GM12878 (cell line): Measurements from ENCODE around the gene NUDT16L1. TPM values are rescaled to one million over a fixed set of nuclear protein-coding genes. Genes with fewer than 3 reads are reported as not detected.

Experiments used
- CHD1 ChIP-seq: IDR thresholded peaks from 2 replicates; pipeline ENCODE4 v1.6.1; 2012; ENCODE audit warnings: low read depth, low read length, improper control_type of control experiment
- CHD2 ChIP-seq: IDR thresholded peaks from 2 replicates; pipeline ENCODE4 v1.6.1; 2011; ENCODE audit warnings: low read depth, low read length, improper control_type of control experiment, borderline replicate concordance
- MYB ChIP-seq: fragments of 150-350 bp; IDR thresholded peaks from 2 replicates; pipeline ENCODE4 v1.6.1; 2014; ENCODE audit warnings: mild to moderate bottlenecking, low read depth, low read length, borderline replicate concordance
- NR2F1 ChIP-seq: fragments of 450-650 bp; conservative IDR thresholded peaks from 2 replicates; pipeline ENCODE4 v1.6.1; 2017; ENCODE audit warnings: mild to moderate bottlenecking
- STAT3 ChIP-seq: IDR thresholded peaks from 2 replicates; pipeline ENCODE4 v1.6.1; 2011; ENCODE audit warnings: low read depth, low read length, improper control_type of control experiment
- TCF7 ChIP-seq: IDR thresholded peaks from 2 replicates; pipeline ENCODE4 v1.6.1; 2014; ENCODE audit warnings: antibody characterized with exemption, borderline replicate concordance
- ZSCAN29 ChIP-seq: fragments of 450-650 bp; IDR thresholded peaks from 2 replicates; pipeline ENCODE4 v1.6.1; 2017; ENCODE audit warnings: mild to moderate bottlenecking, moderate library complexity
- polyA plus RNA-seq, 11 experiments: library from polyadenylated mRNA; depleted of rRNA in 4 of 11; unstranded in 6 of 11; stranded (reverse) in 5 of 11; fragments of >200 nt; fragmentation: Nextera tagmentation in 4 of 11; fragmentation: Illumina TruSeq in 1 of 11; extraction: Ambion mirVana in 4 of 11; extraction: Trizol in 1 of 11; gene quantifications; 1 replicate in 1 of 11; 2 replicates in 10 of 11; pipeline versions ENCODE4 v1.2.1 to v1.2.3, GENCODE V29; 2011 to 2016; ENCODE audit warnings: inconsistent platforms in 2 of 11, missing spikeins in 2 of 11, low read depth in 1 of 11
- total RNA-seq, 4 experiments: library from RNA; depleted of rRNA in 3 of 4; stranded (reverse); fragments of >200 nt in 3 of 4; fragmentation: Illumina TruSeq in 1 of 4; extraction: Trizol in 1 of 4; gene quantifications; 2 replicates each; pipeline versions ENCODE4 v1.2.1 to v1.2.3, GENCODE V29; 2013 to 2021
- TF ChIP-seq, protein P1 (sequence below): fragments of 450-650 bp; IDR thresholded peaks from 2 replicates; pipeline ENCODE4 v1.6.1; 2016; ENCODE audit warnings: mild to moderate bottlenecking, moderate library complexity, borderline replicate concordance
- TF ChIP-seq, protein P2 (sequence below): IDR thresholded peaks from 2 replicates; pipeline ENCODE4 v1.6.1; 2012; ENCODE audit warnings: improper control_type of control experiment, low read depth, low read length; ENCODE audit not compliant: insufficient replicate concordance
- TF ChIP-seq, protein P3 (sequence below): fragments of 450-650 bp; IDR thresholded peaks from 2 replicates; pipeline ENCODE4 v1.6.1; 2017; ENCODE audit warnings: borderline replicate concordance
- TF ChIP-seq, protein P4 (sequence below): fragments of 450-650 bp; IDR thresholded peaks from 2 replicates; pipeline ENCODE4 v1.6.1; 2017; ENCODE audit warnings: mild to moderate bottlenecking, moderate library complexity
- TF ChIP-seq, protein P5 (sequence below): fragments of 450-650 bp; IDR thresholded peaks from 2 replicates; pipeline ENCODE4 v1.6.1; 2017; ENCODE audit warnings: mild to moderate bottlenecking

The NUDT16L1 gene
- total and polyA plus RNA-seq, 10 of the 15 experiments (the other 5 are each of a cell fraction or from before 2014, with no cell fraction given) = 1.4 to 77.7 (median 28.9) TPM

DNA sequence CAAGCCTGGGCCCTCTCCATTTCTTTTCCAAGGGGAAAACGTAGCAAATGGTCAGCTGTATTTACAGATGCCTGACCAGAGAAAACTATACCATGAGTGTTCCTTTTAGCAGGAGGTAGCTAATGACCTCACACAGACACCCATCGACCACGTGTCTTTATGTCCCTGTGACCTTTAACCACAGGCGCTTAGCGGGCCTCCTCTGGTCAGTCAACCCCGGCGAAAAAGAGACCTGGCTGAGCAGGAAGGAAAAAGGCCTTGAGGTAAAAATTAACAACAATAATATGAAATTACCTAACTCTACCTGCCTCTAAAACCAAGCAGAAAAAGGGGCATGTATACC is 9.1 kb downstream of the NUDT16L1 start (continued):
- TF ChIP-seq, protein P1, sequence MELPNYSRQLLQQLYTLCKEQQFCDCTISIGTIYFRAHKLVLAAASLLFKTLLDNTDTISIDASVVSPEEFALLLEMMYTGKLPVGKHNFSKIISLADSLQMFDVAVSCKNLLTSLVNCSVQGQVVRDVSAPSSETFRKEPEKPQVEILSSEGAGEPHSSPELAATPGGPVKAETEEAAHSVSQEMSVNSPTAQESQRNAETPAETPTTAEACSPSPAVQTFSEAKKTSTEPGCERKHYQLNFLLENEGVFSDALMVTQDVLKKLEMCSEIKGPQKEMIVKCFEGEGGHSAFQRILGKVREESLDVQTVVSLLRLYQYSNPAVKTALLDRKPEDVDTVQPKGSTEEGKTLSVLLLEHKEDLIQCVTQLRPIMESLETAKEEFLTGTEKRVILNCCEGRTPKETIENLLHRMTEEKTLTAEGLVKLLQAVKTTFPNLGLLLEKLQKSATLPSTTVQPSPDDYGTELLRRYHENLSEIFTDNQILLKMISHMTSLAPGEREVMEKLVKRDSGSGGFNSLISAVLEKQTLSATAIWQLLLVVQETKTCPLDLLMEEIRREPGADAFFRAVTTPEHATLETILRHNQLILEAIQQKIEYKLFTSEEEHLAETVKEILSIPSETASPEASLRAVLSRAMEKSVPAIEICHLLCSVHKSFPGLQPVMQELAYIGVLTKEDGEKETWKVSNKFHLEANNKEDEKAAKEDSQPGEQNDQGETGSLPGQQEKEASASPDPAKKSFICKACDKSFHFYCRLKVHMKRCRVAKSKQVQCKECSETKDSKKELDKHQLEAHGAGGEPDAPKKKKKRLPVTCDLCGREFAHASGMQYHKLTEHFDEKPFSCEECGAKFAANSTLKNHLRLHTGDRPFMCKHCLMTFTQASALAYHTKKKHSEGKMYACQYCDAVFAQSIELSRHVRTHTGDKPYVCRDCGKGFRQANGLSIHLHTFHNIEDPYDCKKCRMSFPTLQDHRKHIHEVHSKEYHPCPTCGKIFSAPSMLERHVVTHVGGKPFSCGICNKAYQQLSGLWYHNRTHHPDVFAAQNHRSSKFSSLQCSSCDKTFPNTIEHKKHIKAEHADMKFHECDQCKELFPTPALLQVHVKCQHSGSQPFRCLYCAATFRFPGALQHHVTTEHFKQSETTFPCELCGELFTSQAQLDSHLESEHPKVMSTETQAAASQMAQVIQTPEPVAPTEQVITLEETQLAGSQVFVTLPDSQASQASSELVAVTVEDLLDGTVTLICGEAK = no peak
- no peak for TF ChIP-seq CHD2
- TF ChIP-seq, protein P2, sequence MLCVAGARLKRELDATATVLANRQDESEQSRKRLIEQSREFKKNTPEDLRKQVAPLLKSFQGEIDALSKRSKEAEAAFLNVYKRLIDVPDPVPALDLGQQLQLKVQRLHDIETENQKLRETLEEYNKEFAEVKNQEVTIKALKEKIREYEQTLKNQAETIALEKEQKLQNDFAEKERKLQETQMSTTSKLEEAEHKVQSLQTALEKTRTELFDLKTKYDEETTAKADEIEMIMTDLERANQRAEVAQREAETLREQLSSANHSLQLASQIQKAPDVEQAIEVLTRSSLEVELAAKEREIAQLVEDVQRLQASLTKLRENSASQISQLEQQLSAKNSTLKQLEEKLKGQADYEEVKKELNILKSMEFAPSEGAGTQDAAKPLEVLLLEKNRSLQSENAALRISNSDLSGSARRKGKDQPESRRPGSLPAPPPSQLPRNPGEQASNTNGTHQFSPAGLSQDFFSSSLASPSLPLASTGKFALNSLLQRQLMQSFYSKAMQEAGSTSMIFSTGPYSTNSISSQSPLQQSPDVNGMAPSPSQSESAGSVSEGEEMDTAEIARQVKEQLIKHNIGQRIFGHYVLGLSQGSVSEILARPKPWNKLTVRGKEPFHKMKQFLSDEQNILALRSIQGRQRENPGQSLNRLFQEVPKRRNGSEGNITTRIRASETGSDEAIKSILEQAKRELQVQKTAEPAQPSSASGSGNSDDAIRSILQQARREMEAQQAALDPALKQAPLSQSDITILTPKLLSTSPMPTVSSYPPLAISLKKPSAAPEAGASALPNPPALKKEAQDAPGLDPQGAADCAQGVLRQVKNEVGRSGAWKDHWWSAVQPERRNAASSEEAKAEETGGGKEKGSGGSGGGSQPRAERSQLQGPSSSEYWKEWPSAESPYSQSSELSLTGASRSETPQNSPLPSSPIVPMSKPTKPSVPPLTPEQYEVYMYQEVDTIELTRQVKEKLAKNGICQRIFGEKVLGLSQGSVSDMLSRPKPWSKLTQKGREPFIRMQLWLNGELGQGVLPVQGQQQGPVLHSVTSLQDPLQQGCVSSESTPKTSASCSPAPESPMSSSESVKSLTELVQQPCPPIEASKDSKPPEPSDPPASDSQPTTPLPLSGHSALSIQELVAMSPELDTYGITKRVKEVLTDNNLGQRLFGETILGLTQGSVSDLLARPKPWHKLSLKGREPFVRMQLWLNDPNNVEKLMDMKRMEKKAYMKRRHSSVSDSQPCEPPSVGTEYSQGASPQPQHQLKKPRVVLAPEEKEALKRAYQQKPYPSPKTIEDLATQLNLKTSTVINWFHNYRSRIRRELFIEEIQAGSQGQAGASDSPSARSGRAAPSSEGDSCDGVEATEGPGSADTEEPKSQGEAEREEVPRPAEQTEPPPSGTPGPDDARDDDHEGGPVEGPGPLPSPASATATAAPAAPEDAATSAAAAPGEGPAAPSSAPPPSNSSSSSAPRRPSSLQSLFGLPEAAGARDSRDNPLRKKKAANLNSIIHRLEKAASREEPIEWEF = no peak
- TF ChIP-seq MYB = no peak
- TF ChIP-seq CHD1 = no peak
- TF ChIP-seq, protein P3, sequence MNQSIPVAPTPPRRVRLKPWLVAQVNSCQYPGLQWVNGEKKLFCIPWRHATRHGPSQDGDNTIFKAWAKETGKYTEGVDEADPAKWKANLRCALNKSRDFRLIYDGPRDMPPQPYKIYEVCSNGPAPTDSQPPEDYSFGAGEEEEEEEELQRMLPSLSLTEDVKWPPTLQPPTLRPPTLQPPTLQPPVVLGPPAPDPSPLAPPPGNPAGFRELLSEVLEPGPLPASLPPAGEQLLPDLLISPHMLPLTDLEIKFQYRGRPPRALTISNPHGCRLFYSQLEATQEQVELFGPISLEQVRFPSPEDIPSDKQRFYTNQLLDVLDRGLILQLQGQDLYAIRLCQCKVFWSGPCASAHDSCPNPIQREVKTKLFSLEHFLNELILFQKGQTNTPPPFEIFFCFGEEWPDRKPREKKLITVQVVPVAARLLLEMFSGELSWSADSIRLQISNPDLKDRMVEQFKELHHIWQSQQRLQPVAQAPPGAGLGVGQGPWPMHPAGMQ = no peak
- TF ChIP-seq ZSCAN29 = no peak
- peak; percentile 64 for TF ChIP-seq NR2F1
- TF ChIP-seq, protein P4, sequence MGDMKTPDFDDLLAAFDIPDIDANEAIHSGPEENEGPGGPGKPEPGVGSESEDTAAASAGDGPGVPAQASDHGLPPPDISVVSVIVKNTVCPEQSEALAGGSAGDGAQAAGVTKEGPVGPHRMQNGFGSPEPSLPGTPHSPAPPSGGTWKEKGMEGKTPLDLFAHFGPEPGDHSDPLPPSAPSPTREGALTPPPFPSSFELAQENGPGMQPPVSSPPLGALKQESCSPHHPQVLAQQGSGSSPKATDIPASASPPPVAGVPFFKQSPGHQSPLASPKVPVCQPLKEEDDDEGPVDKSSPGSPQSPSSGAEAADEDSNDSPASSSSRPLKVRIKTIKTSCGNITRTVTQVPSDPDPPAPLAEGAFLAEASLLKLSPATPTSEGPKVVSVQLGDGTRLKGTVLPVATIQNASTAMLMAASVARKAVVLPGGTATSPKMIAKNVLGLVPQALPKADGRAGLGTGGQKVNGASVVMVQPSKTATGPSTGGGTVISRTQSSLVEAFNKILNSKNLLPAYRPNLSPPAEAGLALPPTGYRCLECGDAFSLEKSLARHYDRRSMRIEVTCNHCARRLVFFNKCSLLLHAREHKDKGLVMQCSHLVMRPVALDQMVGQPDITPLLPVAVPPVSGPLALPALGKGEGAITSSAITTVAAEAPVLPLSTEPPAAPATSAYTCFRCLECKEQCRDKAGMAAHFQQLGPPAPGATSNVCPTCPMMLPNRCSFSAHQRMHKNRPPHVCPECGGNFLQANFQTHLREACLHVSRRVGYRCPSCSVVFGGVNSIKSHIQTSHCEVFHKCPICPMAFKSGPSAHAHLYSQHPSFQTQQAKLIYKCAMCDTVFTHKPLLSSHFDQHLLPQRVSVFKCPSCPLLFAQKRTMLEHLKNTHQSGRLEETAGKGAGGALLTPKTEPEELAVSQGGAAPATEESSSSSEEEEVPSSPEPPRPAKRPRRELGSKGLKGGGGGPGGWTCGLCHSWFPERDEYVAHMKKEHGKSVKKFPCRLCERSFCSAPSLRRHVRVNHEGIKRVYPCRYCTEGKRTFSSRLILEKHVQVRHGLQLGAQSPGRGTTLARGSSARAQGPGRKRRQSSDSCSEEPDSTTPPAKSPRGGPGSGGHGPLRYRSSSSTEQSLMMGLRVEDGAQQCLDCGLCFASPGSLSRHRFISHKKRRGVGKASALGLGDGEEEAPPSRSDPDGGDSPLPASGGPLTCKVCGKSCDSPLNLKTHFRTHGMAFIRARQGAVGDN = no peak
- TF ChIP-seq TCF7 = no peak
- no peak for TF ChIP-seq STAT3
- TF ChIP-seq, protein P5, sequence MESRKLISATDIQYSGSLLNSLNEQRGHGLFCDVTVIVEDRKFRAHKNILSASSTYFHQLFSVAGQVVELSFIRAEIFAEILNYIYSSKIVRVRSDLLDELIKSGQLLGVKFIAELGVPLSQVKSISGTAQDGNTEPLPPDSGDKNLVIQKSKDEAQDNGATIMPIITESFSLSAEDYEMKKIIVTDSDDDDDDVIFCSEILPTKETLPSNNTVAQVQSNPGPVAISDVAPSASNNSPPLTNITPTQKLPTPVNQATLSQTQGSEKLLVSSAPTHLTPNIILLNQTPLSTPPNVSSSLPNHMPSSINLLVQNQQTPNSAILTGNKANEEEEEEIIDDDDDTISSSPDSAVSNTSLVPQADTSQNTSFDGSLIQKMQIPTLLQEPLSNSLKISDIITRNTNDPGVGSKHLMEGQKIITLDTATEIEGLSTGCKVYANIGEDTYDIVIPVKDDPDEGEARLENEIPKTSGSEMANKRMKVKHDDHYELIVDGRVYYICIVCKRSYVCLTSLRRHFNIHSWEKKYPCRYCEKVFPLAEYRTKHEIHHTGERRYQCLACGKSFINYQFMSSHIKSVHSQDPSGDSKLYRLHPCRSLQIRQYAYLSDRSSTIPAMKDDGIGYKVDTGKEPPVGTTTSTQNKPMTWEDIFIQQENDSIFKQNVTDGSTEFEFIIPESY = peak; percentile 78; the same call in 1 of the 2 replicates
